ENCODE results near the gene LEUTX.

LEUTX gene

GRCh38 chr19:39737351-39737750 is 41.3 kb upstream of the LEUTX start:
- no peak for TF ChIP-seq CTCF (IDR thresholded peaks at IDR 0.05; ENCODE audit: low read depth, low read length)
- no peak overlapping the region for H3K4me3 ChIP-seq (ENCODE audit: low read depth, low read length)
- no peaks in the 10 kb centered on the region for H3K4me1 ChIP-seq
- DNase-seq: no peak
- no peaks in the 10 kb centered on the region for H3K36me3 ChIP-seq
- H3K9me3 ChIP-seq: no peaks in the 10 kb centered on the region
- peaks cover 12% of the 10 kb centered on the region for H3K27me3 ChIP-seq

GRCh38 chr19:39737891-39738290 is 40.8 kb upstream of the LEUTX start, which contains the start of gene CLC:
Gene CLC (minus strand): TSS chr19:39738029. CDS start chr19:39737952, 77 bp downstream.
- no peak for DNase-seq
- Histone ChIP-seq H3K9me3 (no peaks in the 10 kb centered on the region), H3K4me3 (ENCODE audit: low read depth, low read length) (no peak within 1 kb of the TSS), H3K36me3 (no peaks in the 10 kb centered on the region), H3K27me3 (peaks cover 17% of the 10 kb centered on the region), H3K4me1 (no peaks in the 10 kb centered on the region)
- TF ChIP-seq CTCF (IDR thresholded peaks at IDR 0.05; ENCODE audit: low read depth, low read length): no peak

- Histone ChIP-seq H3K9me3 (no peaks in the 10 kb centered on the region), H3K4me1 (no peaks in the 10 kb centered on the region), H3K27me3 (peaks cover 19% of the 10 kb centered on the region), H3K4me3 (ENCODE audit: low read depth, low read length) (no peak overlapping the region), H3K36me3 (no peaks in the 10 kb centered on the region)
- DNase-seq: no peak
- no peak for TF ChIP-seq CTCF (IDR thresholded peaks at IDR 0.05; ENCODE audit: low read depth, low read length)
Observed at GRCh38 chr19:39738814-39739213, 39.8 kb upstream of the LEUTX start.

GRCh38 chr19:39740395-39740794 is 38.3 kb upstream of the LEUTX start:
- Histone ChIP-seq H3K27me3 (peaks cover 19% of the 10 kb centered on the region), H3K36me3 (no peaks in the 10 kb centered on the region), H3K4me3 (ENCODE audit: low read depth, low read length) (no peak overlapping the region), H3K9me3 (no peaks in the 10 kb centered on the region), H3K4me1 (no peaks in the 10 kb centered on the region)
- DNase-seq: no peak
- no peak for TF ChIP-seq CTCF (IDR thresholded peaks at IDR 0.05; ENCODE audit: low read depth, low read length)

- no peaks in the 10 kb centered on the region for H3K4me1 ChIP-seq
- no peaks in the 10 kb centered on the region for H3K9me3 ChIP-seq
- DNase-seq: no peak
- TF ChIP-seq CTCF (IDR thresholded peaks at IDR 0.05; ENCODE audit: low read depth, low read length): no peak
- H3K27me3 ChIP-seq: peaks cover 24% of the 10 kb centered on the region
- H3K36me3 ChIP-seq: no peaks in the 10 kb centered on the region
- no peak overlapping the region for H3K4me3 ChIP-seq (ENCODE audit: low read depth, low read length)
Observed at GRCh38 chr19:39745643-39746042, 33.0 kb upstream of the LEUTX start.

- no peak for DNase-seq
- Histone ChIP-seq H3K9me3 (no peaks in the 10 kb centered on the region), H3K36me3 (no peaks in the 10 kb centered on the region), H3K4me3 (ENCODE audit: low read depth, low read length) (no peak overlapping the region), H3K27me3 (peaks cover 29% of the 10 kb centered on the region), H3K4me1 (no peaks in the 10 kb centered on the region)
- no peak for TF ChIP-seq CTCF (IDR thresholded peaks at IDR 0.05; ENCODE audit: low read depth, low read length)
Observed at GRCh38 chr19:39746836-39747529, 31.7 kb upstream of the LEUTX start.

Measured in BE2C (cell line).